GM19467 (cell line): ENCODE data around the gene SSX2IP.
"Not testable (repeated sequence)": the region's sequence is repeated elsewhere in the genome, so short reads cannot be mapped to it uniquely, and the experiment has no call there.

ENCODE experiments used
- ATAC-seq: cut with Tn5 transposase; IDR thresholded peaks from one replicate; pipeline ENCODE4 v1.9.1; 2021; ENCODE audit warnings: mild to moderate bottlenecking, moderate library complexity; ENCODE audit not compliant: unreplicated experiment

Gene SSX2IP, protein sequence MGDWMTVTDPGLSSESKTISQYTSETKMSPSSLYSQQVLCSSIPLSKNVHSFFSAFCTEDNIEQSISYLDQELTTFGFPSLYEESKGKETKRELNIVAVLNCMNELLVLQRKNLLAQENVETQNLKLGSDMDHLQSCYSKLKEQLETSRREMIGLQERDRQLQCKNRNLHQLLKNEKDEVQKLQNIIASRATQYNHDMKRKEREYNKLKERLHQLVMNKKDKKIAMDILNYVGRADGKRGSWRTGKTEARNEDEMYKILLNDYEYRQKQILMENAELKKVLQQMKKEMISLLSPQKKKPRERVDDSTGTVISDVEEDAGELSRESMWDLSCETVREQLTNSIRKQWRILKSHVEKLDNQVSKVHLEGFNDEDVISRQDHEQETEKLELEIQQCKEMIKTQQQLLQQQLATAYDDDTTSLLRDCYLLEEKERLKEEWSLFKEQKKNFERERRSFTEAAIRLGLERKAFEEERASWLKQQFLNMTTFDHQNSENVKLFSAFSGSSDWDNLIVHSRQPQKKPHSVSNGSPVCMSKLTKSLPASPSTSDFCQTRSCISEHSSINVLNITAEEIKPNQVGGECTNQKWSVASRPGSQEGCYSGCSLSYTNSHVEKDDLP

DNA sequence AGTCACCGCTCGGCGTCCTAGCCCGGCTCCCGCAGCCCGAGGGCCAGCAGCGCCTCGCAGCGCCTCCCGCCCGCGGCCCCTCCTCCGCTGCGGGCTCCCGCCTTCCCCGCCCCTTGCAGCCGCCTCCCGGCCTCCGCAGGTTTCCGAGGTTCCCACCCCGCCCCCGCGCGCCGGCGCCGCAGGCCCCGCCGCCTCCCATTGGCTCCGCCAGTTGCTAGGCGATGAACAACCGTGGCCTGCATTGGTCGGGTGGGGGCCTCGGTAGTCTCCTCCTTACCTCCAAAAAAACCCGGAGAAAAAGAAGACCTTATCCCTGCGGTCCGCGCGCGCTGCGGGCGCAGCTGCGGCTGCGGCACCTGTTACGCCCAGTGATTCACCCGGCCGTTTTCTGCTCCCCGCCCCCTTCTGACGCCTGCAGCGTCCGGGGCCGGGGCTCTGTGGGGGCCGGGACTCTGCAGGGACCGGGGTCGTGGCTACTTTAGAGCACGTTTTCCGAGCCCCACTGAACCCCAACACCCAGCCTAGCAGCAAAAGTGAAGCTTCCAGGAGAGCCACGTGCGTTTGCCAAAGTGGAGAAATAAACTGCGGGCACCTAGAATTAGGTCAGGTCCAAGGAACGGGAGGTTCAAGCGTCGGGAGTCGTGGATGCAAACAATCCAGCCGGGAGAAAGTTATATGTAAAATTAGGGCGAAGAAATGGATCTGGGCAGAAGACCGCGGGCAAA is at the start of gene SSX2IP:
TSS of gene SSX2IP (minus strand) at position 65 of the 725 bp plus-strand sequence. CDS start 19,242 bp downstream, outside the sequence.
- ATAC-seq = peak; percentile 89

DNA sequence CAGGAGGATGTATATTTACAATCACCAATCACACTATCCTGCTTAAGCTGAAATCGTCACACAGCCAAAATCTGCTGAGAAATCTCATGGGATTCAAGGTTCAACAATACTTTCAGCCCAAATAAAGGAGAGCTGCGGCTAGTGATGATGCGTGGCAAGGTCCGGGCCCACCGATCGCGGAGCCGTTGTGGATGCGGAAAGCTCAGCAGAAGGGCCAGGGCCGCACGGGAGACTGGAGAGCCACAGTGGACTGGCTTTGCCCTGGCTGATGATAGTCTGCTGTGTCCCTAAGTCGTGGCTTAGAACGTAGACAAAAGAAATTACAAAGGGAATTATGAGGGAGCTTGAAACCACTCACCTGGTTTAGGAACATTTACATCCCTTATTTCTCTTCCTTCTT is 48.0 kb upstream of the SSX2IP start:
- ATAC-seq = no peak

DNA sequence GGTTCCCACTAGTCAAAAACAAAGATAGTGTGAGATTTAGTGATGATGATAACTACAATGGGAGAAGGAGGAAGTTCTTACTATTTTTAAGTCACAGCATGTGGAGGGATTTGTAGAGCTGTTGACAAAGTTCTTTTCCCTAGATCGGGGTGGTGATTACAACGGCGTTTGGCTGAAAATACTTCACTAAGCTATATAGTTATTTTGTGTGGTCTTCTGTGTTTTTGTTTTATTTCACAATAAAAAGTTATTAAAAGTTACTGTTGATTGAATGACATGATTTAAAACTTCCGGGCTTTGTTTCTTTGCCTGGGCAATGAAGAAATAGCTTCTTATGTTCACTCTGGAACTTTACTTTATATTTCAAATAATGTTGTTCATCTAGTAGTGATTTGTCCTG is 47.3 kb upstream of the SSX2IP start:
- ATAC-seq = no peak

DNA sequence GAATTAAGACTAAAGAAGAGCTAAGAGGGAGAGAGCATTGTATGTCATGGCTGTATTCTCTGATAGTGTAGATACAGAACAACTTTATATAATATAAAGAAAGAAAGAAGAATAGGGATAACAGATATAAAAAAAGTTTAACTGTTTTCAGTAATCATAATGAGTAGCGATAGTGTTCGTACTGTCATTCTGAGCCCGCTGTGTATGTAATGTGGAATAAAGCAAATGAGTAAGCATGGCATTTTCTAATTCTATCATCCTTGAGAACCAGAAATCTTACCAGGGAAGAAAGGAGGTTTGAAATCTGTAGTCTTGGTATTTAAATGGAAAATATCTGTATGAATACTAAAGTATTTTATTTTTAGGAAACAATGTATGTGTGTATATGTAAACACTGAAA is 46.7 kb upstream of the SSX2IP start:
- ATAC-seq = no peak

DNA sequence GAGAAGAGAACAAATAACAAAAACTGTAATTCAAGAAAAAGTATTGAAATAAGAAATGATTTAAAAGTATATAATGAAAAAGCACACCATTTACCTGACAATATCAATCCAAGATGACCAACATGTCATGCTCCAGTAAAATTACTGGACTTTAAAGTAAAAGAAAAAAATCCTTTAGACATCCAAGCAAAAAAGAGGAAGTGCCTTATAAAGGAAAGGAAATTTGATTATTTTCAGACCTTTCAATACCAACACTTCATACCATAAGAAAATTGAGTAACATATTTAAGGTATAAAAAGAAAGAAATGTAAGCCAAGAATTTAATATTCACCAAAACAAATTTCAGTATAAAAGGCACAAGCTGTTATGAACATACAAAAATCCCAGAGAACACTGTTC is 46.2 kb upstream of the SSX2IP start:
- no peak for ATAC-seq

DNA sequence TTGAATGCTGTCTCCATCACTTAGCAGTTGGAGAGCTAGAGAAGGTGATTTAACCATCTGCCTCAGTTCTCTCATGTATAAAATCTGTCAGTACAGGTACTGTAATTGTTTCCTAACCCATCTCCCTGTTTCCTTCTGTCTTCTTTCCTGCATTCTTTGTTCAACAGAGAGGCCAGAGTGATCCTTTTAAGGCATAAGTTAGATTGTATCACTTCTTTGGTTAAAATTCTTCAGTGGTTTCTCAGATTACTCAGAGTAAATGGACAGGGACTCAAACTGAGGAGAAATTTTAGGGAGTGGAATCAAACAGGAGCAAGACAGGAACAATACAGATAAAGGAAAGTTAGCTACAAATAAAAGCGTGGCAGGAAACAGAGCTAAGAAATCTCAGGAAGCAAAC is 45.2 kb upstream of the SSX2IP start:
- ATAC-seq = no peak

DNA sequence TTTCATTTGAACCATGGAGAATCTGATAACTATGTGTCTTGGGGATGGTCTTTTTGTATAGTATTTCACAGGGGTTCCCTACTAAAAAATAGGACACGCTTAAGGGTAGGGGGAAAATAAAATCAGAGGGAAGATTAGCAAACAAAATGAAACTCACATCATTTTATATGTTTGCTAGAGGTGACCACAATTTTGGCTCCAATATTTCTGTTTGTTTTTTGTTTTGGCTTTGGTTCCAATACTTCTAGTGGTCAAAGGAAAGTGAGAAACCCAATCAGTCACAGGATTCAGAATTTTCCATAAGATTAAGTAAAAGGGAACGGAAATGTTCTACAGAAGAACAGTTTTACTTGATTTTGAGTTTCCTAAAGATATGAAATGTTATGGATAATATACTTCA is 42.3 kb upstream of the SSX2IP start:
- ATAC-seq = no peak

DNA sequence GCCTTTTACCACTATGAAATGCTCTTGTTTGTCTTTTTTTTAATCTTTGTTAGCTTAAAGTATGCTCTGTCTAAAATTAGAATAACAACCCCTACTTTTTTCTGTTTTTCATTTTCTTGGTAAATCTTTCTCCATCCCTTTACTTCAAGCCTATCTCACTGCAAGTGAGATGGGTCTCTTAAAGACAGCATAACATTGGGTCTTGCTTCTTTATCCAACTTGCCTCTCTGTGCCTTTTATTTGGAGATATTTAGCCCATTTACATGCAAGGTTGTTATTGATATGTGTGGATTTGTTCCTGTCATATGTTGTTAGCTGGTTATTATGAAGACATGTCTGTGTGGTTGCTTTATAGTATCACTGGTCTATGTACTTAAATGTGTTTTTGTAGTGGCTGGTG is 41.3 kb upstream of the SSX2IP start:
- no peak for ATAC-seq

DNA sequence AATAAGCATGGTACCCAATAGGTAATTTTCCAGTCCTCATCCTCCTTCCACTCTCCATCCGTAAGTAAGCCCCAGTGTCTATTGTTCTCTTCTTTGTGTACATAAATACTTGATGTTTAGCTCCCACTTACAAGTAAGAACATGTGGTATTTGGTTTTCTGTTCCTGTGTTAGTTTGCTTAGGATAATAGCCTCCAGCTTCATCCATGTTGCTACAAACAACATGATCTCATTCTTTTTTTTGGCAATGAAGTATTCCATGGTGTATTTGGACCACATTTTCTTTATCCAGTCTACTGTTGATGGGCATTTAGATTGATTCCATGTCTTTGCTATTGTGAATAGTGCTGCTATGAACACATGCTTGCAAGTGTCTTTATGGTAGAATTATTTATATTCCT is 37.5 kb upstream of the SSX2IP start:
- not testable (repeated sequence) for ATAC-seq

DNA sequence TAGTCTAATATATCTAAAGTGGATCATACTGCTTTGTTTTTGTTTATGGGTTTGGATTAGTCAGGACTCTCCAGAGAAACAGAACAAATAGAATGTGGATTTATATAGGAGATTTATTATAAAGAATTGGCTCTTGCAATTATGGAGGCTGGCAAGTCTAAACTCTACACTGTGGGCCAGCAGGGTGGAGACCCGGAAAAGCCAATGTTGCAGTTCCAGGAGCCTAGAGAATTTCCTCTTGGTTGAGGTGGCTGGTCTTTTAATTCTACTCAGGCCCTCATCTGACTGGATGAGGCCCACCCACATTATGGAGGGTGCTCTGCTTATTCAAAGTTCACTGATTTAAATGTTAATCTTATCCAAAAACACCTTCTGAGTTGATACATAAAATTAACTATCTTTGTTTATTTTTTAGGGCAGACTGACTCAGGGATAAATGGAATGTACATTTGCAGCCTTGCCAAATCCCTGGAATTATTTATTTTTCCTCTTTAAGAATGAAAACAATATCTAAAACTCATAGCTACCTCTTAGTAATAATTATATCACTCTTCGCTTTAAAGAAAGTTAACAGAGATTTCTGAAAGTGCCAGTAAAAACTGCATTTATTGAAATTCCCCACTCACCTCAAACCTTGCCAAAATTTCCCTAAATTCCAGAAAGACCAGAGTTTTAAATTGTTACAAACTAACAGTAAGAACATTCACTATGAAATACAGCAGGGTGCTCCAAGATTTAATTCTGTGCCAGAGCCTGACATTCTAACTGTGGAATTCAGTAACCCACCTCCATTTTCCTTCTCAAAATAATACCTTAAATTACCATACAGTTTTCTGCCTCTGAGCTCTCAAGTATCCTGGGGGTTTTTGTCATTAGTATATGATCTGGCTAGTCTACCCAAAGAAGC is 36.6 kb upstream of the SSX2IP start:
- no peak for ATAC-seq

DNA sequence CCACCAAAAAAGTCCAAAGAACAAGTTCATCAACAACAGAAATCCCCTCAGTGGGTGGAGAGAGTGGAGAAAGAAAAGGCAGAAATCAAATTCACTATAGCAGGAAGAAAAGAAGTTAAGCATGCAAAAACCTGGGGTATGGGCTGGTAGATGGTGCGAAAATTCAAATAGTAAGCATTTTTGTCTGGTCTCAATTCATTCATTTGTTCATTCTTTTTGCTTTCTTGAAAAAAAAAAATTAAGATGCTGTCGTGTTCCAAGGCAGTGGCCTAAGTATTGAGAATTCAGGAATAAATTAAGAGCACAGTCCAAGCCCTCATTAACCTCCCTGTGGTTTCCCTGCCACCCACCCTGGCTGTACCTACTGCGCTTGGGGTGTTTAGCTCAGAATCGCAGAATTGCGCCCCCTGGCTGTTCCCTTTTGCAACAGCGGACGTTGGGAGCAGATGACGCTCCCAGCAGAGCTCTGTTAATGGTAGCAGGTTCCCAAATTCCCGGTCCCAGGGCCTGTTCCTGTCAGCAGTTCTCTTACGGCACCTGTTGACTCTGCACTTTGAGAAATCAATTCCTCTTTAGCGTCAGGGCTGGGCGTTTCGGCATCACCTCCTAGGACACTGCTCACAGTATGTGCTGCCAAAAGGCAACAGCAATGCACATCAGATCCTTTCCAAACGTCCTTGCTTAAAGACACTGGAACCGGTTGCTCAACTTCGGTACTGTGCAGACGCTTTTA is 34.0 kb upstream of the SSX2IP start:
- ATAC-seq = no peak

DNA sequence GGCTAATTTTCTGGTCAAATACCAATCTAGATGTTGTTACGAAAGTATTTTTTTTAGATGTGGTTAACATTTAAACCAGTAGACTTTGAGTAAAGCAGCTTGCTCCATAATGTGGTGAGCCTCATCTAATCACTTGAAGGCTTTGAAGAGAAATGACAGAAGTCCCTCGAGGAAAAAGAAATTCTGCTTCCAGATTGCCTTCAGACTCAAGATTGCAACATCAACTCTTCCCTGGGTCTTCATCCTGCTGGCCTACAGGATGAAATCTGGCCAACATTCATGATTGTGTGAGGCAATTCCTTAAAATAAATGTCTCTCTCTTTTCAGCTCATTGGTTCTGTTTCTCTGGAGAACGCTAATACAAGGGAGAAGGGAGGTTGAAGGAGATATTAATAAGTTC is 32.5 kb upstream of the SSX2IP start:
- no peak for ATAC-seq

DNA sequence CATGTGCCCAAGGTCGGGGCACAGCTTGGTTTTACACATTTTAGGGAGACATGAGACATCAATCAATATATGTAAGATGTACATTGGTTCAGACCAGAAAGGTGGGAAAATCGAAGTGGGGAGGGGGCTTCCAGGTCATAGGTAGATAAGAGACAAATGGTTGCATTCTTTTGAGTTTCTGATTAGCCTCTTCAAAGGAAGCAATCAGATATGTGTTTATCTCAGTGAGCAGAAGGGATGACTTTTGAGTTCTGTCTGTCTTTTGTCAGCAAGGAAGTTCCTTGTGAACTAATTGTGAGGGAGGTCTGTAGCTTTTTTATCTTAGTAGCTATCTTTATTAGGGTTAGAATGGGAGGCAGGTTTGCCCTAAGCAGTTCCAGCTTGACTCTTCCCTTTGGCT is 31.6 kb upstream of the SSX2IP start:
- ATAC-seq = not testable (repeated sequence)

DNA sequence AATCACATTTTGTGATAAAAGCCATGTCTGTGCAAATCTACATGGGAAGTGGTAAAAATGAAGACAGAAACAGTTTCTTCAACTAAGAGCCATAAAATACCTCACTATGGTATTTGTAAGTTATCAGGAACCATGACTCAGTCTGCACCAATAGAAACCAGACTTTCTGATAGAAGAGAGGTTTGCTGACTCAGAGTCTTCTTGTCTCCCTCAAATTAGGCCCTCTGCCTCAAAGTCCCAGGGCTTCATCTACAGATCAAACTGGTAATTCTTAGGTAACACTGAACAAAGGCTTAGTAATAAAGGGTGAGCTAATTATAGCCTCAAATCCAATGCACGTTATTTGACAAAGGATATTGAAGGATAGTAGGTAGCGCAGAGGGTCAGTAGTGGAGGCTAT is 30.9 kb upstream of the SSX2IP start:
- ATAC-seq = no peak

DNA sequence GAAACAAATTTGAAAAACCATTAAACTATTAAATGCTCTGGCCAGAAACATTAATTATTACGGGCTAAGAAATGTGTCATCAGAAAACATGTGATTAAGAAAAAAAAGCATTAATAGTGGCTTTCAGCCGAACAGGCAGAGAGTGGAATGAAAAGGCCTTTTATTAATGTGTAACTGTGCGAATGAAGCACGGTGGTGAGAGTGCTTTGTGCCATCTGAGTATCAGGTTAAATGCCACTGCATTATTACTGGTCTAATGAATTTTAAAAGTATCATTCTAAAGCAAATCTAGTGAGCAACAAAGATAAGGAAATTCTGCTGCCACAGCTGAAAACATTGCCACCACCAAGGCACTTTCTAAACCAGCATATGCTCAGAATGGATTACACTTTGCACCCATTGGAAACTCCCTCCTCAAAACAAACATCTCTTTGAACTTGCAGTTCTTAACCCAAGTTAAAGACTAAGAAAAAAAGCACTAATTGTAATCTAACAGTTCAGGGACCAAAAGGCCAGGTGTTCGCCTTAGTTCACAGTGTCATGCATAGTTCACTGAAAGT is 30.0 kb upstream of the SSX2IP start:
- peak; percentile 66 for ATAC-seq

DNA sequence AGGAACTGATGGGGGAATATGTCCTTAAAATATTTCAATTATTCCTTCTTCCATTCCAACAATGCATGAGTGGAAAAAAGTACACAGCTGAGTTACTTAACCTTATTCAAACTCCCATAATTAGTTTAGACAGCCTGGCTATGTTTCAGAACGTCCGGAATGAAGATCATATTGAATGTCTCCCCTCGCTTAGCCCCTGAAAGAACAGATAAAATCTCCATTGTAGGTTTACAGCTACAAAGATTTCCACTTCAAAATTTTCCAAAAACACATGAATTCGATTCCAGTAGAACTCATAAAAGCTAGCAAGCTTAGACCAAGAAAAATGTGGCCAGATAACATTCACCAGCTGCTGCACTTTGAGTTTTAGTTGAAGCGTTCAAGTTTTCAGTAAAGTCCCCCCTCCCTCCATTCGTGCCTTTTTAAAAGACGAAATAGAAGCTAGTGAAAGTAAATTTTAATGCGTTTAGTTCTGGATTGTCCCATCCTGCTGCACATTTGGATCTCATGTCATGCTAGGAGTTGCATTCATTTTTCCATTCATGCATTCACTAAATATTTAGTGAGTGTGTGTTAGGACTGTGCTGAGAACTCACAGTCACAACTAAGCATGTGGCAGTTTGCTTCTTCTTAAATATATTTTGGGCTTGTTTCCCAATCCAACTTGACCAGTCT is 29.4 kb upstream of the SSX2IP start:
- ATAC-seq = no peak

DNA sequence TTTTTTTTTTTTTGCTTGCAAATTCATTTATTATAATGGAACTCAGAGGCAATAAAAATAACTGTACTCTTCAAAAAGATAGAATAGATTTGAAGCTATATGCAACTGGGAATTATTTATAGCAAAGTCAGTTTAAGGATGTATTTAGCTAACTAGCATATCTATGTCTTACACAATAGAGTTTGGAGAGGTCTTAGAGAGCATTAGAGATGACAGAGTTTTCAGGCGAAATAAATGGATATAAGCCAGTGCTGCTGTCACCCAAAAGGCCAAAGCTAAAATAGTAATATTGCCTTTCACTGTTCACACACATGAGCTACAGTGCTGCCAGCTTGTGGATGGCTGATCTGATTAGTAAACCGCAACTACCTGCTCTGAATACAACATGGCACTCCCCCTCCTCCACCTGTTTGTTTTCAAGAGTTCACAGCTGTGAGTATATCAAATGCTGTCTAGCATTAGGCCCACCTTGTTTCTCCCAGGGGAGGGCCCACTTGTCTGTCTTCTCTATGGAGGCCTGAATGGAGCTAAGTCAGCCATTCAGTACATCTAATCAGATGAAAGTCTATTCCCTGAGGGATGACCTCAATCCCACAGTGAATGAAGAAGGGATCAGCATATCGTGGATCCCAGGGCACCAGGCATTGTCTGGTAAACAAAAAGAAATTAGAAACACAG is 25.2 kb upstream of the SSX2IP start:
- ATAC-seq = no peak

DNA sequence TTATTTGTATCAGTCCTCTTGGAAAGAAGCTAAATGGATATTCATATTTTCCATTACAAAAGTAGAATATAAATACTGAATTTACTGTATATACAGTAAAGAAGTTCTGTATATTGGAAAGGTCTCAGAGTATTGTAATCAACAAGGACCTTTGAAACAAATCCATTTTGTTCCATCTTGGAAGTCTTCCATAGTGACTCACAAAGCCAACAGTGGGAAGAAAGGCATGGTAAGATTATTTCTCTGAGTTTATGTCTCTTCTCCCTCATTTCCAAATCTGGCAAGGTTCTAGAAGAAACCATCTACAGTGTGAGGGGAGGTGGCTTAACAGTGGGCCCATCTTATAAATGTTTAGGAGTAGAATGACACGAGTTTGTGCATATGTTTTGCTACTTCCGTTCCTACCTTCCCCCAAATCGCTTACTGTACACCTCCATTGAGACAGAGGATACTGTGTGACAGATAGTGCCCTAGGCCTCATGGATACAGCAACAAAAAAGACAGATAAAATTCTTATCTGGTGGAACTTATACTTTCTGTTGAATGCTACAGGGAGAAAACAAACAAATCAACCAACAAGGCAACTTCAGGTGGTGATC is 22.1 kb upstream of the SSX2IP start:
- ATAC-seq = no peak
